Lung microvascular endothelial cell (primary cell): ENCODE measurements around the gene STK32B. TPM values are rescaled to one million over a fixed set of nuclear protein-coding genes. Genes with fewer than 3 reads are reported as not detected.
"Not testable (repeated sequence)": the region's sequence is repeated elsewhere in the genome, so short reads cannot be mapped to it uniquely, and the experiment has no call there.

Source experiments
- DNase-seq, 2 donors: peaks; one replicate each; pipeline versions ENCODE4 v3.0.0 to v3.0.0-alpha.2; 2010; ENCODE audit warnings: low read depth in 2 of 2
- total RNA-seq: library from RNA; depleted of rRNA; stranded (reverse); fragments of >200 nt; gene quantifications from 2 replicates; pipeline ENCODE4 v1.2.1, GENCODE V29; 2014

The STK32B gene
- total RNA-seq, 1 donor from 2014 or later = 17.9 TPM

GRCh38 chr4:5250536-5250935 is 199.3 kb downstream of the STK32B start:
- not testable (repeated sequence) for DNase-seq

DNA sequence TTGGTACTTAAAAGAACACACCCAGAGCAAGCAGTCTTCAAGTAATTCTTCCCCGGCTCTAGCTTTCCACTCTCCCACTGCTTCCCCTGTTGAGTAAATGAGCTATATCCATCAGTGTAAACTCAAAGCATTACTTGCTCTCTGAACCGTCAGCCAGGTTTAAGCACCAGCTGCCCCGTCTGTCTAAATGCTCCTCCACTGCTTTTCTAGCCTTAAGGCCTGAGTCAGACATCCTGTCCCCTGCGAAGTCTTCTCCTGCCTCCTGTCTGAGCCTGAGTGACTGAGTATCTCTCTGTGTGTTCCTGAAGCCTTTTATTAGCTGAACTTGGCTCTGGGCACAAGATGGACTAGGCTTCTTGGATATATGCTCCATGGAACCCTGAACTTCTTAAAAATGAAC is 205.1 kb downstream of the STK32B start:
- DNase-seq = peak in 1 of 2 donors; percentile 68

DNA sequence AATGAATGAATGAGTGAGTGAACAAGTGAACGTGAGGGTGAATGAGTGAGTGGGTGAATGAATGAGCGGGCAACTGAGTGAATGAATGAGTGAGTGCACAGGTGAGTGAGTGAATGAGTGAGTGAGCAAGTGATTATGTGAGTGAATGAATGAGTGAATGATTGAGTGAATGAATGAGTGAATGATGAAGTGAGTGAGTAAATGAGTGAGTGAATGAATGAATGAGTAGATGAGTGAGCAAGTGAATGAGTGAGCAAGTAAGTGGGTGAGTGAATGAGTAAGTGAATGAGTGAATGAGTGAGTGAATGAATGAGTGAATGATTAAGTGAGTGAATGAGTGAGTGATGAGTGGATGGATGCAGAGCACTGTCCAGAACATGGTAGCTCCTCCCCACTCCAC is 205.8 kb downstream of the STK32B start:
- no peak for DNase-seq

- no peak for DNase-seq
Measured at GRCh38 chr4:5259471-5259870, 208.2 kb downstream of the STK32B start.

DNA sequence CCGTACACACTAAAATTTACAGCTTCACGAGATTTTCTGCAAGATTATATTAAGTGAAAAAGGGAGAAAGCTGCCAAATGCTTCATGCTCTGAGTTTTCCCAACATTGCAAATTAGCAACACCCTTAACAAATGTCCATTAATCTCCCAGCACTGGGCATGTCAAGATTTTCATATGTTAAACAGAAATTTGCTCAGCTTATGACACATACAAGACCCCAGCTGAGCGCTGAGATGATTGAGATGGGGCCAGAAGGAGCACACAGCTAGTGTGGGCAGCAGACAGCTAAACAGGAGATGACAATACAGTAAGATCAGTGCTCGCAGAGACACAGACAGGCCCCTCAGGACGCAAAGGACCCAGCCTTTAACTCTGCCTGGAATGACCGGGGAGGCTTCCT is 208.8 kb downstream of the STK32B start:
- no peak for DNase-seq

GRCh38 chr4:5261866-5262265 is 210.6 kb downstream of the STK32B start:
- no peak for DNase-seq

- no peak for DNase-seq
Measured at GRCh38 chr4:5266991-5267390, 215.7 kb downstream of the STK32B start.

DNA sequence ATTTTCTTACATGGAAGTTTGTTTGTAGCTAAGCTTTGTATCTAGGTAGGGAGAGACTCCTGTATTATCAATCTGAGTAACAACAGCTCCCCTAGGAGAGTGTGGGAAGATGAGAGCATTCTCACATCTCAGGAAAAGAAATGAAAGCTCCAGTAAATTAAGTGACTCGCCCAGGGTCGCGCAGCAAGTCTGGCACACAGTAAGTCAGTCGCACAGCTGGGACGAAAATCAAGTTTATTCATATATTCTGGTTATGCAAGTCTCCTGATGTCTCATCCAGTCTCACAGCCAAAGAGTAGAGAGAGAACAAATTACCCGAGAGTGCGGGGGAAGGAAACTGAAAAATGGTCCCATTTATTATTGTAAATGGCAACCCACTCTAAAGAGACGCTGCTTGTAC is 216.1 kb downstream of the STK32B start:
- no peak for DNase-seq

DNA sequence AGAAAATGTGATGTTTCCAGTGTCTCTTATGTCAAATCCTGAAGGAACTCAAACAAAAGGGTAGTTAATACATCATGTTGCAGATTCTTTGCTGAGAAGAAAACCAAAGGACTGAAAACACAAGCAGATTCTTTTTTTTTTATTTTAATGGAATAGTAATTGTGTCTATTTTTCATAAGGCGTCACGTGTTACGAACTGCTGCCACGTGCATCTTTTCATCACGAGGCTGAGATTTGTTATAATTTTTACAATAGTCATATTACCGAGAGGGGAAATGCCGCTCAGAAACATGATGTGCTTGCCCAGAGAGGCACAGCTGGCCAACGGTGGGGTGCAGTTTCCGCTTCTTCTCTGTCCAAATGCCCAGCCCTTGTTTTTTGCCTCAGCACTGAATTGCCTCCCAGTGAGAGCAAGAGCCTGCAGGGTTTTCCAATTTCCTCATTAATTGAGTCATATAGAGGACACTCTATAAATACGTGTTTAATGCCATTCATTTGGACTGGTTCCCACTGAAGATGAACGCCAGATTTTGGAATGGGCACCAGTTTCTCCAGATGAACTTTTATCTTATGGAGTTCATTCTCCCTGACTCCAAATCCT is 225.3 kb downstream of the STK32B start:
- no peak for DNase-seq

DNA sequence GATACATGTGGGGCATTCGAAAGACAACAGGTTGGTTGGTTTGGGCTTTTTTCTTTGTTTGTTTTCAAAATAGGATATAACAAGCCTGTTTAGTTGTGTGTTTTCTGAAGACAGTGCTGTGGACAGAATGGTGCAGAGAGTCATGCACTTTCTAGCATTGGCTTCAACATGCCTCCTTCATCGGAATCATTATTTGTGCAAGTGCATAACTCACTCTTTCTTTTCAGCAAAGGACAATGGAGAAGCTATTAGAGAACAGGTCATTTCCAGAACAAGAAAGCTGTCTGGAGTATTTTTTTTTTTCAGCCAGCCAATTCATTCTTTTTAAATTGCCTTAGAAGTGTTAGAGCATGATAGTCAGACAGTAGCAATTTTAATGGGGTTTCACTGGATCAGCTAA is 225.8 kb downstream of the STK32B start:
- no peak for DNase-seq

DNA sequence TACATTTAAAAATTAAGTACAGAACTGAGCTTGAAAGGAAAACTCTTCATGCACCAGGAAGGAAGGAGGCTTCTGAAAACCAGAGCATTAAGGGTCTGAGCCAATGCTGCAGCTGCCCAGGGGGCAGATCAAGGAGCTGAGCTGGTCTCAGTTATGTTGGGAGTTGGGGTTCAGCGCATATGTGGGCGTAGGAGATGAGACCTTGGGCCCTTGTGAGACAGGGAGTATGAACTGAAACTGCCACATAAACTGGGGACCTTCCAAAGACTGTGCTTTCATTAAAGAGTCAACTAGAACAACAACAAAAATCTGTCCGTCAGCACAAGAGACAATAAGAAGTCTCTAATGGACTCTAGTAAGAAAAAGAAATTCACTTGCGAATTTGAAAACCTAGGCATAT is 226.9 kb downstream of the STK32B start:
- no peak for DNase-seq

- DNase-seq = not testable (repeated sequence)
Measured at GRCh38 chr4:5280069-5280468, 228.8 kb downstream of the STK32B start.

- no peak for DNase-seq
Measured at GRCh38 chr4:5280828-5281227, 229.5 kb downstream of the STK32B start.

DNA sequence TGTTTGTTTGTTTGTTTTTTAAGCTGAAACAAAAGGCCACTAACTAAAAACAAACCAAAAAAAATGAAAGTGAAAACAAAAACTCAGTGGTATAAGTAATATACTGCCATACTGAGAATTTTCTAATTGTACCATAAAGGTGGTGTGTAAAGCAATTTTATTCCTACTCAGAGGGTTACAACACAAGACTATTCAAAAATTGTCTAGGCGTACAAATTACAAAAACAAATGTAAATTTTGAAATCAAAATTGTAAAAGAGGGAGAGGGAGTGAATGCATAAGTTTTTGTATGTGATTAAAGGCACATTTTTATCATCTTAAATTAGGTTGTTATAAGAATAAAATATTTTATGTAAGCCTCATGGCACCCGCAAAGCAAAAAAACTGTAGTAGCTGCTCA is 232.6 kb downstream of the STK32B start:
- DNase-seq = no peak

DNA sequence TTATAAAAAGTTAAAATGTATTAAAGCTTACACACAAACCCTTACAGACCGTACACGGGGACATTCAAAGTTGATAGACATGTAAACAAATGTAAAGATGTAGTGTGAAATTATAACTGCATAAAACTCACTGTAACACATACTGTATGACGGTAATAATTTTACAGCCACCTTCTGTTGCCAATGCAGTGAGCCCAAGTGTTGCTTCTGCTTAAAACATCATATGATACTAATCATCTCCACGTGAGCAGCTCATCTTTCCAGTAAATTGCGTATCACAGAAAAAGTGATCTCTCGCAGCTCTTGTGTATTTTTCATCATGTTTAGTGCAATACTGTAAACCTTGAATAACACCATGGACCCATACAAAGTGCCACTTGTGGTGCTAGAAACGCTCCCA is 233.2 kb downstream of the STK32B start:
- no peak for DNase-seq

DNA sequence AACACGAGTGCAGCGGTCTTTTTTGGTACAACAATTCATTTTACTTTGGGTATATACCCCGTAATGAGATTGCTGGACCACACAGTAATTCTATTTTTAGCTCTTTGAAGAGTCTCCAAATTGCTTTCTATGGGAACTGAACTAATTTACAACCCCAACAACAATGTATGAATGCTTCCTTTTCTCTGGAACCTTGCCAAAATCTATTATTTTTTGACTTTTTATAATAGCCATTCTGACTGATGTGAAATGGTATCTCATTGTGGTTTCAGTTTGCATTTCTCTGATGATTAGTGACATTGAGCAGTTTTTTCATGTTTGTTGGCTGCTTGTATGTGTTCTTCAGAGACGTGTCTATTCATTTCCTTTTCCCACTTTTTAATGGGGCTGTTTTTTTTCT is 240.8 kb downstream of the STK32B start:
- DNase-seq = peak; percentile 49 to 53

DNA sequence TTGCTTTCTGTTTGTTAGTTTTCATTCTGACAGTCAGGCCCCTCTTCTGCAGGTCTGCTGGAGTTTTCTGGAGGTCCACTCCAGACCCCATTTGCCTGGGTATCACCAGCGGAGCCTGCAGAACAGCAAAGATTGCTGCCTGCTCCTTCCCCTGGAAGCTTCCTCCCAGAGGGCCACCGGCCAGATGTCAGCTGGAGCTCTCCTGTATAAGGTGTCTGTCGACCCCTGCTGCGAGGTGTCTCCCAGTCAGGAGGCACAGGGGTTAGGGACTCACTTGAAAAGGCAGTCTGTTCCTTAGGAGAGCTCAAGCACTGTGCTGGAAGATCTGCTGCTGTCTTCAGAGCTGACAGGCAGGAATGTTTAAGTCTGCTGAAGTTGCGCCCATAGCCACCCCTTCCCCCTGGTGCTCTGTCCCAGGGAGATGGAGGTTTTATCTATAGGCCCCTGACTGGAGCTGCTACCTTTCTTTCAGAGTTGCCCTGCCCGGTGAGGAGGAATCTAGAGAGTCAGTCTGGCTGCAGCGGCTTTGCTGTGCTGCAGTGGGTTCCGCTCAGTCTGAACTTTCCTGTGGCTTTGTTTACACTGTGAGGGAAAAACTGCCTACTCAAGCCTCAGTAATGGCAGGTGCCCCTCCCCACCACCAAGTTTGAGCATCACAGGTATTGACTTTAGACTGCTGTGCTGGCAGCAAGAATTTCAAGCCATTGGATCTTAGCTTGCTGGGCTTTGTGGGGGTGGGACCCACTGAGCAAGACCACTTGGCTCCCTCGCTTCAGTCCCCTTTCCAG is 246.9 kb downstream of the STK32B start:
- DNase-seq = not testable (repeated sequence)

- no peak for DNase-seq
Measured at GRCh38 chr4:5300283-5300682, 249.0 kb downstream of the STK32B start.

DNA sequence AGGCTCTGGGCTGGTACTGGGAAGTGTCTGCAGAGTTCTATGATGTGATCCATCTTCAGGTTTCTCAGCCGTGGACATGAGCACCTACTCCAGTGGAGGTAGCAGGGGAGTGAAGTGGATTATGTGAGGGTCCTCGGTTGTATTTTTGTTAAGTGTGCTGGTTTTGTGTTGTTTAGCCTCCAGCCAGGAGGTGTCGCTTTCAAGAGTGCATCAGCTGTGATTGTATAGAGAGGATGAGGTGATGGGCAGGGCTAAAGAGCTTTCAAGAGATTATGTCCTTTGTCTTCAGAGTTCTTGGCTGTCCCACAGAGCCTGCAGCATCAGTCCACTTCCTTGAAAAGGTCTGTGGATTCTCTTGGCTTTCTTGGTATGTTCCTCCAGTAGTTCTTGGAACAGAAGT is 256.6 kb downstream of the STK32B start:
- no peak for DNase-seq

GRCh38 chr4:5322321-5322720 is 271.0 kb downstream of the STK32B start:
- no peak for DNase-seq

GRCh38 chr4:5330339-5330989 is 279.2 kb downstream of the STK32B start:
- no peak for DNase-seq

DNA sequence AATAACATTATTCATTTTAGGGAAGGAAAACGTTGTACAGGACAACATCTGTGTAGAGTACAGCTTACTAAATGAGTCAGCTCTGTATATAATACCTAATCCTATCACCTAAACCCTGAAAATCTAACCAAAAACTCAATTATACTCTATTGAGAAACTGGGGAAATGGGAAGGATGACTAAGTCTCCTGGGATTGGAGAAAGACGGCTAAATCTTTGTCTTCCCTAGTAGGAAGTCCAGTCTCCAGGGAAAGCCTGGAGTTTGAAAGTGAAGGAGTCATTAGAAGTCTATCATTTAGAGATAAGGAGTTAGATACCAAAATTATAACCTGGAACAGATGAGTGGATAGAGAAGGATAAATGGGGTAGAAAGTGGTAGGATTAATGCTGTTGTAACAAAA is 286.5 kb downstream of the STK32B start:
- peak in 1 of 2 donors; percentile 38 for DNase-seq

DNA sequence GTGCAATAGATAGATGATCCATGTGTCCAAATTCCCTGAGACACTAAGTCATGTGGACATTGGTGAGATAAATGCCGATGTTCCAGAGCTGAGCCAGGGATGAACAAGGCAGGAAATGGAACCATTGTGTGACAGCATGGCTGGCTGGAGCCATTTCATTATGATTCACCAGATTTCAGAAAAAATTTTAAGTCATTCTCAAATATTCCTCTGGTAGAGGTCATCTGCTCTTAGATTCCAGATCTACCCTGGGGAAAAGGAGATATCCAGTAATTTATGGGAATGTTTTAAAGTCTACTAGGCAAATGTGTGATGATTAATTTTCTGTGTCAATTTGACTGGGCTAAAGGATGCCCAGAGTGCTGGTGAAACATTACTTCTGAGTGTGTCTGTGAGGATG is 287.3 kb downstream of the STK32B start:
- peak; percentile 44 to 47 for DNase-seq
